Measurements from ENCODE around the gene ETS1. TPM values are rescaled to one million over a fixed set of nuclear protein-coding genes. Genes with fewer than 3 reads are reported as not detected.

ETS1 gene

GRCh38 chr11:128412847-128413791, 174.2 kb downstream of the ETS1 start:
- Histone ChIP-seq H3K36me3 (ENCODE audit: control insufficient read depth, insufficient read depth, low read length) (no peaks in the 10 kb centered on the region), H3K4ac (ENCODE audit: low read depth, low read length) (no peak overlapping the region), H3K27me3 (ENCODE audit: insufficient read depth, low read length, poor library complexity) (no peaks in the 10 kb centered on the region), H3K4me3 (ENCODE audit: low read length) (no peak overlapping the region), H2AK5ac (ENCODE audit: low read length) (no peak overlapping the region), H4K5ac (ENCODE audit: low read length) (no peak overlapping the region), H3K4me2 (ENCODE audit: low read length) (no peak overlapping the region), H2BK15ac (replicated peaks; ENCODE audit: low read depth) (no peak overlapping the region), H3K79me2 (ENCODE audit: control insufficient read depth, insufficient read depth, low read length) (no peaks in the 10 kb centered on the region), H2BK5ac (ENCODE audit: low read length) (no peak overlapping the region), H4K8ac (ENCODE audit: low read depth, low read length) (no peak overlapping the region), H3K79me1 (ENCODE audit: low read length) (no peaks in the 10 kb centered on the region), H3K56ac (ENCODE audit: low read length) (no peak overlapping the region), H3K18ac (ENCODE audit: low read length) (no peak overlapping the region), H2BK120ac (ENCODE audit: low read depth, low read length) (no peak overlapping the region), H3K4me1 (ENCODE audit: control insufficient read depth, low read depth, low read length) (no peaks in the 10 kb centered on the region), H3K9ac (ENCODE audit: low read length) (no peak overlapping the region), H3K27ac (ENCODE audit: low read depth, low read length) (no peak overlapping the region), H3K23ac (ENCODE audit: low read length) (no peak overlapping the region)
- no CpG with 5 or more reads among the region's 4 CpGs for WGBS (ENCODE audit: extremely low coverage, insufficient coverage, low lambda C conversion rate)
- no peak for DNase-seq

- Histone ChIP-seq H2BK15ac (replicated peaks; ENCODE audit: low read depth) (no peak overlapping the region), H3K23ac (ENCODE audit: low read length) (no peak overlapping the region), H3K79me1 (ENCODE audit: low read length) (no peaks in the 10 kb centered on the region), H3K27ac (ENCODE audit: low read depth, low read length) (no peak overlapping the region), H4K8ac (ENCODE audit: low read depth, low read length) (no peak overlapping the region), H4K5ac (ENCODE audit: low read length) (no peak overlapping the region), H3K4me1 (ENCODE audit: control insufficient read depth, low read depth, low read length) (no peaks in the 10 kb centered on the region), H3K4ac (ENCODE audit: low read depth, low read length) (no peak overlapping the region), H2BK5ac (ENCODE audit: low read length) (no peak overlapping the region), H2BK120ac (ENCODE audit: low read depth, low read length) (no peak overlapping the region), H3K4me3 (ENCODE audit: low read length) (no peak overlapping the region), H3K79me2 (ENCODE audit: control insufficient read depth, insufficient read depth, low read length) (no peaks in the 10 kb centered on the region), H3K56ac (ENCODE audit: low read length) (no peak overlapping the region), H3K18ac (ENCODE audit: low read length) (no peak overlapping the region), H2AK5ac (ENCODE audit: low read length) (no peak overlapping the region), H3K36me3 (ENCODE audit: control insufficient read depth, insufficient read depth, low read length) (no peaks in the 10 kb centered on the region), H3K27me3 (ENCODE audit: insufficient read depth, low read length, poor library complexity) (no peaks in the 10 kb centered on the region), H3K4me2 (ENCODE audit: low read length) (no peak overlapping the region), H3K9ac (ENCODE audit: low read length) (no peak overlapping the region)
- no peak for DNase-seq
- no CpG with 5 or more reads among the region's 5 CpGs for WGBS (ENCODE audit: extremely low coverage, insufficient coverage, low lambda C conversion rate)
These were observed 175.5 kb downstream of the ETS1 start for GRCh38 chr11:128411812-128412211.

GRCh38 chr11:128411150-128411549, 176.2 kb downstream of the ETS1 start:
- Histone ChIP-seq H2BK5ac (ENCODE audit: low read length) (no peak overlapping the region), H2AK5ac (ENCODE audit: low read length) (no peak overlapping the region), H2BK15ac (replicated peaks; ENCODE audit: low read depth) (no peak overlapping the region), H2BK120ac (ENCODE audit: low read depth, low read length) (no peak overlapping the region), H3K27me3 (ENCODE audit: insufficient read depth, low read length, poor library complexity) (no peaks in the 10 kb centered on the region), H3K9ac (ENCODE audit: low read length) (no peak overlapping the region), H3K36me3 (ENCODE audit: control insufficient read depth, insufficient read depth, low read length) (no peaks in the 10 kb centered on the region), H4K5ac (ENCODE audit: low read length) (no peak overlapping the region), H3K4ac (ENCODE audit: low read depth, low read length) (no peak overlapping the region), H3K56ac (ENCODE audit: low read length) (no peak overlapping the region), H3K4me1 (ENCODE audit: control insufficient read depth, low read depth, low read length) (no peaks in the 10 kb centered on the region), H3K79me1 (ENCODE audit: low read length) (no peaks in the 10 kb centered on the region), H4K8ac (ENCODE audit: low read depth, low read length) (no peak overlapping the region), H3K4me2 (ENCODE audit: low read length) (no peak overlapping the region), H3K23ac (ENCODE audit: low read length) (no peak overlapping the region), H3K79me2 (ENCODE audit: control insufficient read depth, insufficient read depth, low read length) (no peaks in the 10 kb centered on the region), H3K4me3 (ENCODE audit: low read length) (no peak overlapping the region), H3K27ac (ENCODE audit: low read depth, low read length) (no peak overlapping the region), H3K18ac (ENCODE audit: low read length) (no peak overlapping the region)
- no peak for DNase-seq

- H2BK5ac ChIP-seq (ENCODE audit: low read length), result no peak overlapping the region
- no peak overlapping the region for H3K23ac ChIP-seq (ENCODE audit: low read length)
- H2AK5ac ChIP-seq (ENCODE audit: low read length), result no peak overlapping the region
- no CpG with 5 or more reads among the region's 2 CpGs for WGBS (ENCODE audit: extremely low coverage, insufficient coverage, low lambda C conversion rate)
- no peak overlapping the region for H3K4ac ChIP-seq (ENCODE audit: low read depth, low read length)
- no peak for DNase-seq
- H4K8ac ChIP-seq (ENCODE audit: low read depth, low read length), result no peak overlapping the region
- no peak overlapping the region for H2BK15ac ChIP-seq (replicated peaks; ENCODE audit: low read depth)
- no peak overlapping the region for H2BK120ac ChIP-seq (ENCODE audit: low read depth, low read length)
- no peak overlapping the region for H3K56ac ChIP-seq (ENCODE audit: low read length)
- no peak overlapping the region for H3K9ac ChIP-seq (ENCODE audit: low read length)
- no peaks in the 10 kb centered on the region for H3K79me1 ChIP-seq (ENCODE audit: low read length)
- no peak overlapping the region for H3K18ac ChIP-seq (ENCODE audit: low read length)
- no peaks in the 10 kb centered on the region for H3K36me3 ChIP-seq (ENCODE audit: control insufficient read depth, insufficient read depth, low read length)
- no peak overlapping the region for H3K27ac ChIP-seq (ENCODE audit: low read depth, low read length)
- H3K4me3 ChIP-seq (ENCODE audit: low read length), result no peak overlapping the region
- H3K4me1 ChIP-seq (ENCODE audit: control insufficient read depth, low read depth, low read length), result no peaks in the 10 kb centered on the region
- H3K4me2 ChIP-seq (ENCODE audit: low read length), result no peak overlapping the region
- no peaks in the 10 kb centered on the region for H3K79me2 ChIP-seq (ENCODE audit: control insufficient read depth, insufficient read depth, low read length)
- no peaks in the 10 kb centered on the region for H3K27me3 ChIP-seq (ENCODE audit: insufficient read depth, low read length, poor library complexity)
- no peak overlapping the region for H4K5ac ChIP-seq (ENCODE audit: low read length)
These were observed 177.9 kb downstream of the ETS1 start for GRCh38 chr11:128409476-128409875.

Small RNAs within 50 kb of the gene (small RNA-seq; reads per million reads assigned to genes)
- gene MIR6090 (ENCODE audit: insufficient read depth), result not detected

Data from mesendoderm (in vitro differentiated cells).